Omental fat pad (tissue), 4 donors: ENCODE measurements around the gene ADGRG1. TPM values are rescaled to one million over a fixed set of nuclear protein-coding genes. Genes with fewer than 3 reads are reported as not detected.
A peak's percentile ranks its signal among the peaks of the same experiment; 100 is the strongest.

Experiments used
- ATAC-seq: fragments of 150-250 bp; one replicate; pipeline ENCODE4 v1.9.1; 2016; ENCODE audit warnings: mild to moderate bottlenecking, moderate library complexity; ENCODE audit not compliant: low FRiP score
- DNase-seq: peaks from one replicate; pipeline ENCODE4 v3.0.0-alpha.2; 2019; ENCODE audit warnings: low spot score
- total RNA-seq, 4 donors: library from RNA; depleted of rRNA; stranded (reverse); fragments of >200 nt; gene quantifications; one replicate each; pipeline ENCODE4 v1.1.0, GENCODE V29; 2016
- TF ChIP-seq, protein P1 (sequence below), 3 donors: fragments of 450-650 bp; IDR thresholded peaks; one replicate each; pipeline ENCODE4 v1.5.1; 2016 to 2017; ENCODE audit warnings: antibody characterized with exemption in 3 of 3, mild to moderate bottlenecking in 3 of 3, moderate library complexity in 2 of 3

The ADGRG1 gene
- total RNA-seq, 4 donors from 2014 or later, result 15.3 to 99.1 (median 70.5) TPM

DNA sequence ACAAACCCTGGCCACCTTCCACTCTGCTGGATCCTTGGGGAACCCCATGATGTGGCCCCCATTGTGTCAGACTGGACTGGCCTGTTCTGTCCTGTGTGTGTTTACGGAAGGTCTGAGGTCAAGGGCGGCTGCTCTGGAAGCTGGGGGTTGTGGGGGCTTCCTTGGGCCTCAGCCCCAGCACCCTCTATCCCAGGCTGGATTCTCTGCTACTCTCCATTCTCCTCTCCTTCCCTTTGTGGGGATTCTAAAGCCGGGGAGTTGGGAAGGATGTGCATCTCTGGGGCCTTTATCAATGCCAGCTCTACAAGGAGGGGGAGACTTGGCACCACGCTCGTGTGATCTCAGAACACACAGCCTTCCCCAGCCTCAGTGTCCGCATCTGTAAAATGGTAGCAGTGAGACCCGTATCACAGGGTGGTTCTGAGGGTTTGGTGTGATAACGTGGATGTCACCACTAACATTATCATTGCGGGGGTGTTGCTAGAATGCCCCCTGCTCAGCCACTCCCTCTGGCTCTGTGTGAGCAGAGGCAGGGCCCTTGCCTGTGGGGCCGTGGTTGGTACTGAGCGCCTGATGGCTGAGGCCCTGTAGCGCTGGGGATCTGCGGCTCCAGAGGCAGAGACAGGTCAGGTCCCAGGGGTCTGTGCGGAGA, 18.1 kb downstream of the ADGRG1 start:
- ATAC-seq (no peak), DNase-seq (no peak)
- TF ChIP-seq, protein P1, sequence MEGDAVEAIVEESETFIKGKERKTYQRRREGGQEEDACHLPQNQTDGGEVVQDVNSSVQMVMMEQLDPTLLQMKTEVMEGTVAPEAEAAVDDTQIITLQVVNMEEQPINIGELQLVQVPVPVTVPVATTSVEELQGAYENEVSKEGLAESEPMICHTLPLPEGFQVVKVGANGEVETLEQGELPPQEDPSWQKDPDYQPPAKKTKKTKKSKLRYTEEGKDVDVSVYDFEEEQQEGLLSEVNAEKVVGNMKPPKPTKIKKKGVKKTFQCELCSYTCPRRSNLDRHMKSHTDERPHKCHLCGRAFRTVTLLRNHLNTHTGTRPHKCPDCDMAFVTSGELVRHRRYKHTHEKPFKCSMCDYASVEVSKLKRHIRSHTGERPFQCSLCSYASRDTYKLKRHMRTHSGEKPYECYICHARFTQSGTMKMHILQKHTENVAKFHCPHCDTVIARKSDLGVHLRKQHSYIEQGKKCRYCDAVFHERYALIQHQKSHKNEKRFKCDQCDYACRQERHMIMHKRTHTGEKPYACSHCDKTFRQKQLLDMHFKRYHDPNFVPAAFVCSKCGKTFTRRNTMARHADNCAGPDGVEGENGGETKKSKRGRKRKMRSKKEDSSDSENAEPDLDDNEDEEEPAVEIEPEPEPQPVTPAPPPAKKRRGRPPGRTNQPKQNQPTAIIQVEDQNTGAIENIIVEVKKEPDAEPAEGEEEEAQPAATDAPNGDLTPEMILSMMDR (IDR thresholded peaks at IDR 0.05), result no peak

DNA sequence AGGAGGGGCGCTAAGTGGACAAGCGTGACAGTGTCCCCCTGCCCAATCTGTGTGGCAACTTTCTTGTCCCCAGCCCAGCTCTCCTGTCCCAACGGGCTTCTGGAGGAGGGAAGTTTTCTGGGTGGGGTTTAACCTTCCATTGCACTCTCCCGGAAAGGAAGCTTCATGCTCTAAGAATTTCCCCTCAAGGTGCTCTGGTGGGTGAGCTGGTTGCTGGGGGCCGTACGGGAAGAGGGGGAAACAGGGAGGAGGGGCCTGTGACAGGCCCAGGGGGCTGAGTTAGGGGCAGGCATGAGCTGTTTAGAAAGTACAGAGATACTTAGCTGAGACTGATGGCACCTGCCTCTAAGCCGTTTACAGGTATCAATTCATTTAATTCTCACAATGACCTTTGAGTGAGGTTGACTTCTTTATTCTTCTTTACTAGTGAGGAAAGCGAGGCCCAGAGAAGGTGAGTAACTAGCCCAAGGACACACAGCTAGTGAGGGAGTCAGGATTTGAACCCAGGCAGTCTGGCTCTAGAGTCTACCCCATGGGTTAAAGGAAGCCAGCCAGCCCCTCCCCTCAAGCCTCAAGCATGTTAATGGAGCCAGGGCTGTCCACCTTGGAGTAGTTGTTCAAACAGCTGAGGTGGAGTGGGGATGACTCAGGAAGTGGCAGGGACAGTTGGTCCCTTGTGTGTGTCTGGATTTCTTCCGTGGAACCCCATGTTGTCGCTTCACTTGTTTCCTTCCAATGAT, 18.9 kb downstream of the ADGRG1 start:
- no peak for ATAC-seq
- TF ChIP-seq, protein P1 (IDR thresholded peaks at IDR 0.05), result no peak
- DNase-seq, result no peak

DNA sequence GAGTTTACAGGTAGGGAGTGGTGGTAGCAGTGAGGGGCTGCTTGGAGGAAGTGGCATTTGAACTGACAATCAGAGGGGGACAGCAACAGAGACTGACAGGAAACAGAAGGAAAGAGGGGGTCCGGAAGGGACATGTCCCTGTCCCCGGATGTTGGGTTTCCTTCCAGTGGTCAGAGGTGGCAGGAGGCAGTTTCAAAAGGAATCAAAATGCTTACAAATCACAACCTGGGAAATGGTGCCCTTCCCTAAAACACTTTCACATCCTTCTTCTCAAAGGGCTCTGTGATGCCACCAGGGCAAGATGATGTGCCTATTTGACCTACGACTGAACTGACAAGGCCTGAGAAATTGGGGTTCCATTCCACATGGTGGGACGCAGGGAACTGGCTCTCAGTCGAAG, 19.7 kb downstream of the ADGRG1 start:
- no peak for DNase-seq
- TF ChIP-seq, protein P1 (IDR thresholded peaks at IDR 0.05), result no peak
- ATAC-seq, result no peak

DNA sequence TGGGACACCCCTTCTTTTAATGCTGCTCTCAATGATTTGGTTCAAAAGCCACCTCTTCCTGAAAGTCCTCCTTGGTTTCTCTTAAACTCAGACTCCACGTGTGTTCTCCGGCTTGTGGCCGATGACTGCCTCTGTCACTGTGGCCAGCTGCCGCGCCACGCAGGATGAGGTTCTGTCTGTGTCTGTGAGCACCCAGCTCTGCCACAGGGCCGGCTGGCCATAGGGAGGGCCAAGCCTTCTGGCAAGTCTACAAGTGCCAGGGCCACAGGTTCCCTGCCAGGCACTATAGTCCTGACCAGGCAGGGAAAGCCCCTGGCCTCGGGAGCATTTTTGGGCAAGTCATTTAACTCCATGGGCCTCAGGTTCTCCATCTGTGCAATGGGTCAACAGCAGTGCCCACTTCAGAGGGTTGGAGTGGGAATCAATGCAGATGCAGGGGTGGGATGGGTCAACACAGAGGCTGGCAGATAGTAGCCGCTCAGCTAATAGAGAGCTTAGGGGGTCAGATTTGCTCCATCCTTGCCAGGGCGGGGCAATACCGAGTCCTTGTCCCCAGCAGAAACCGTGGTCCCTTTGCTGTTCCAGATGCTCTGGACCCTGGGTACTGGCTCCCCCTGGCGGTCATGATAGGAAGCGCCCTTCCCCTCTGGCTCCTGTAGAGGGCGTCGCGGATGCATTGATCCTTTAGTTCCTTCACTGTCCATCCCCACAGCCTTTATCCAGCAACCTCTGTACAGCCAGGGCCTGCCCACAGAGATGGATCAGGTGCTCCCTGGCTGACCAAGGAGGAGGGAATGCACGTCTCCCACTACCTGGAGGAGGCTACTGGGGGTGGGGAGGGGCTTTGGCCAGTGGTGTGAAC, 20.4 kb downstream of the ADGRG1 start:
- ATAC-seq (peak; percentile 60), DNase-seq (peak; percentile 82)
- TF ChIP-seq, protein P1 (IDR thresholded peaks at IDR 0.05), result peak in 2 of 3 donors; percentile 98 to 100

DNA sequence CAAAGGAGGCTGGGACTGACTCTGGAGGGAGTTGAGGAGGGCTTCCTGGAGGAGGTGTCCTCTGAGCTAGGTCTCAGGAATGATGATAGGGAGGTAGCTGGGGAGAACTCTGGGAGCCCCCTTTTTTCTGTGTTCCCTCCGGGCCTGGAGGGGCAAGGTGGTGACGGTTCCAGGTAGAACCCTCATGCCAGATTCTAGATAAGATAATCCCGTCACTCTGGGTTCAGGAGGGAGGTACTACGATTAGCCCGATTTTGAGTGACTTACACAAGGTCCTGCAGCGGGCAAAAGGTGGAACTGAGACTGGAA, 21.0 kb downstream of the ADGRG1 start:
- TF ChIP-seq, protein P1 (IDR thresholded peaks at IDR 0.05), result no peak
- no peak for ATAC-seq
- no peak for DNase-seq

DNA sequence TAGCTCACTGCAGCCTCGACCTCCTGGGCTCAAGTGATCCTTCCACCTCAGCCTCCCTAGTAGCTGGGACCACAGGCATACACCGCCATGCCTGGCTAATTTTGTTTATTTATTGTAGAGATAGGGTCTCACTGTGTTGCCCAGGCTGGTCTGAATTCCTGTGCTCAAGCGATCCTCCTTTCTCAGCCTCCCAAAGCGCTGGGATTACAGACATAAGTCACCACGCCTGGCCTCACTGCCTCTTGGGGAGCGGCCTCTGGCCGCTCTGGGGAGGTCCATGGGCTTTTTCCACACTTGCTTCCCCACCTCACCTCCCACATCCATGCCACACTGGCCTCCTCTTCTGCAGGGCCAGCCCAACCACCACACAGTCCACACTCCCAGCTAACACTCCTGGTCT, 21.4 kb downstream of the ADGRG1 start:
- TF ChIP-seq, protein P1 (IDR thresholded peaks at IDR 0.05), result no peak
- ATAC-seq, result no peak
- no peak for DNase-seq
